Measurements from ENCODE around the gene MGAT4A. TPM values are rescaled to one million over a fixed set of nuclear protein-coding genes. Genes with fewer than 3 reads are reported as not detected.

Gene MGAT4A
- total and polyA plus RNA-seq, 2 of the 8 experiments (the other 6 are each of a cell fraction or from before 2014, with no cell fraction given) = 1.4 to 7.7 TPM

- no peak for TF ChIP-seq CHD7 (IDR thresholded peaks at IDR 0.05; ENCODE audit: insufficient replicate concordance, low read length)
- TF ChIP-seq SIX5 (IDR thresholded peaks at IDR 0.05; ENCODE audit: low read depth, low read length) = no peak
- TF ChIP-seq TCF12 (IDR thresholded peaks at IDR 0.05; ENCODE audit: low read depth, low read length) = no peak
- no peak for TF ChIP-seq TAF1 (IDR thresholded peaks at IDR 0.05; ENCODE audit: low read depth, low read length)
- TF ChIP-seq CTBP2 (IDR thresholded peaks at IDR 0.05; ENCODE audit: borderline replicate concordance, insufficient read depth, insufficient read length, low read length) = no peak
- no peak for TF ChIP-seq CEBPB (IDR thresholded peaks at IDR 0.05; ENCODE audit: low read depth, low read length)
- no peak for TF ChIP-seq SIN3A (conservative IDR thresholded peaks at IDR 0.05 in 1 of 2, IDR thresholded peaks at IDR 0.05 in 1 of 2; ENCODE audit: low read depth in 1 of 2, low read length in 2 of 2)
These were observed 3.2 kb upstream of the MGAT4A start (continued) for GRCh38 chr2:98734162-98734561.

Measured in H1 (cell line).